ENCODE measurements around the gene SLC6A4.

Gene SLC6A4

DNA sequence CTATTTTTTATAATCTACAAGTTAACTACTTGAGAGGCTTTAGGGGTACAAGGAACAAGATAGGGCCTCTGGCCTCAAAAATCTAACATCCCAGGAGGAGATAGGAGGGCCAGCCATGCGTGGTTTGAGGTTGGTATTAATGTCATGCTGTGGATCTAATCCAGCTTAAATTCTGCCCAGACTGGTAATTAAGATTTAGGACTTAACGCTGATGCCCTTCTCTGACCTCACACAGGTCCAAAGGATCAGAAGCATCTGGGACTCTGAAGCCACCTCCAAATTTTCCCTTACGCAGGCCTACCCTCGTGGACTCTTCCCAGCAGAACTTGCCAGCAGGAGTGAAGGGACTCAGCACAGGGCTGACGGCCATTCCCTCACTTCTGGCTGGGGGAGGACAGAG is 15.1 kb downstream of the SLC6A4 start:
- H3K79me2 ChIP-seq (ENCODE audit: control insufficient read depth, insufficient read depth, low read length, unreplicated experiment): no peaks in the 10 kb centered on the region
- no peaks in the 10 kb centered on the region for H3K4me1 ChIP-seq (ENCODE audit: control insufficient read depth, insufficient read depth, low read length, unreplicated experiment)
- no peak overlapping the region for H2AFZ ChIP-seq (ENCODE audit: low read length, unreplicated experiment)
- peaks cover 9% of the 10 kb centered on the region; the same call in 1 of the 2 replicates for H3K27me3 ChIP-seq (ENCODE audit: insufficient read depth, low read length)
- no peak overlapping the region for H3K4me3 ChIP-seq (ENCODE audit: low read depth, low read length)
- no peaks in the 10 kb centered on the region for H3K36me3 ChIP-seq (ENCODE audit: insufficient read depth, low read length)
- no peak overlapping the region for H3K27ac ChIP-seq (ENCODE audit: low read depth, low read length)

DNA sequence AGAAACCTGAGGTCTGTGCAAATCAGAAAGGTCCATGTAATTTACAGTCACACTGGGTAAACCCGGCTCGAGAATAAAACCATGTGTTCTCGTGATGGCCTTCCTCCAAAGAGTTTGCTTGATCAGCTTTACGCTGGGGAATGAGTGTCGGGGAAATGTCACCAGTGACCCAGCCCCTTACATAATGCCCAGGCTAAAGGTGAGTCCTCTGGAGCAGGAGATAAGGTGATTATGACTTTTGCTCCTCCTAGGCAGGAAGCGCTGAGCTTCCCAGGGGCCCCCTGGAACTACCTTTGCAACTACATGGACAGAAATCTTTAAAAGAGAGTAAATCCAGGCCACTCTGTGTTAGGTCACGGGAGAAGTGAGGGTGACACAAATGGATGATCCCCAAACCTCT is 15.7 kb downstream of the SLC6A4 start:
- Histone ChIP-seq H3K79me2 (ENCODE audit: control insufficient read depth, insufficient read depth, low read length, unreplicated experiment) (no peaks in the 10 kb centered on the region), H2AFZ (ENCODE audit: low read length, unreplicated experiment) (no peak overlapping the region), H3K27me3 (ENCODE audit: insufficient read depth, low read length) (peaks cover 7% of the 10 kb centered on the region; the same call in 1 of the 2 replicates), H3K4me3 (ENCODE audit: low read depth, low read length) (no peak overlapping the region), H3K36me3 (ENCODE audit: insufficient read depth, low read length) (no peaks in the 10 kb centered on the region), H3K27ac (ENCODE audit: low read depth, low read length) (no peak overlapping the region), H3K4me1 (ENCODE audit: control insufficient read depth, insufficient read depth, low read length, unreplicated experiment) (no peaks in the 10 kb centered on the region)

DNA sequence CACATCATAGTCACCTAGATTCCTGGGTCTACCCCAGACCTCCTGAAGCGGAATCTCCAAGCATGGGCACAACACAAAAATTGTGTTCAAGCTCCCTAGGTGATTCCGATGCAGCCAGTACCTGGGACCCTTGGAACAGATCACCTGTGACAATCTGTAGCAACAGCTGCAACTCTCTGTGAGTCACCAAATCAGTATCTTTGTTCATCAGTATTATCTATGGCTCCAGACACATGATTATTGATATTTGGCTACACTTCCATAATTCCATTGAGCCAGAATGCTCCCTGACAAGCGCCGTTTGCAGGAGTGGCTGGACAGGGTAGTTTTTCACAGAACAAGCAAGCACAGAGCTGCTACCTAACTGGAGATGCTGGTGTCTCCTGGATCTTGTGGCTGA is 16.2 kb downstream of the SLC6A4 start:
- Histone ChIP-seq H3K4me3 (ENCODE audit: low read depth, low read length) (no peak overlapping the region), H3K36me3 (ENCODE audit: insufficient read depth, low read length) (no peaks in the 10 kb centered on the region), H3K27ac (ENCODE audit: low read depth, low read length) (no peak overlapping the region), H3K27me3 (ENCODE audit: insufficient read depth, low read length) (peaks cover 7% of the 10 kb centered on the region; the same call in 1 of the 2 replicates), H2AFZ (ENCODE audit: low read length, unreplicated experiment) (no peak overlapping the region), H3K79me2 (ENCODE audit: control insufficient read depth, insufficient read depth, low read length, unreplicated experiment) (no peaks in the 10 kb centered on the region), H3K4me1 (ENCODE audit: control insufficient read depth, insufficient read depth, low read length, unreplicated experiment) (no peaks in the 10 kb centered on the region)

DNA sequence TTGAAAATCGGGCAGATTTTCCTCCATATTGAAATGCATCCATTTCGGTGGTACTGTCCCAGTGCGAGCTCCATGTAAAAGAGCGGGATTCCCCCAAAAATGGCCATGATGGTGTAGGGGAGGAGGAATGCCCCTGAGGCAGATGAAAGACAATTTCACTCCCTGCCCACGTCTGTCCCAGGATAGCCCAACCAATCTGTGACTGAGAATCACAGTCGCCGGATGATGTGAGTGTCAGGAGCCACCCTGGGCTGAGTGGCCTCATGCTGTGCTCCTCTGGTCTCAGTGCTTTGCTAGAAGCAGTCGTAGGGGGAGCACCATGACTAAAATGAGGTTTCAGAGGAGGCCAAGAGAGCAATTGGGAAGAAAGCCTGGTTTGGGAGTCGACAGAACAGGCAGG is 16.7 kb downstream of the SLC6A4 start:
- Histone ChIP-seq H3K79me2 (ENCODE audit: control insufficient read depth, insufficient read depth, low read length, unreplicated experiment) (no peaks in the 10 kb centered on the region), H3K4me3 (ENCODE audit: low read depth, low read length) (no peak overlapping the region), H3K27me3 (ENCODE audit: insufficient read depth, low read length) (peaks cover 7% of the 10 kb centered on the region; the same call in 1 of the 2 replicates), H3K36me3 (ENCODE audit: insufficient read depth, low read length) (no peaks in the 10 kb centered on the region), H3K27ac (ENCODE audit: low read depth, low read length) (no peak overlapping the region), H3K4me1 (ENCODE audit: control insufficient read depth, insufficient read depth, low read length, unreplicated experiment) (no peaks in the 10 kb centered on the region), H2AFZ (ENCODE audit: low read length, unreplicated experiment) (no peak overlapping the region)

DNA sequence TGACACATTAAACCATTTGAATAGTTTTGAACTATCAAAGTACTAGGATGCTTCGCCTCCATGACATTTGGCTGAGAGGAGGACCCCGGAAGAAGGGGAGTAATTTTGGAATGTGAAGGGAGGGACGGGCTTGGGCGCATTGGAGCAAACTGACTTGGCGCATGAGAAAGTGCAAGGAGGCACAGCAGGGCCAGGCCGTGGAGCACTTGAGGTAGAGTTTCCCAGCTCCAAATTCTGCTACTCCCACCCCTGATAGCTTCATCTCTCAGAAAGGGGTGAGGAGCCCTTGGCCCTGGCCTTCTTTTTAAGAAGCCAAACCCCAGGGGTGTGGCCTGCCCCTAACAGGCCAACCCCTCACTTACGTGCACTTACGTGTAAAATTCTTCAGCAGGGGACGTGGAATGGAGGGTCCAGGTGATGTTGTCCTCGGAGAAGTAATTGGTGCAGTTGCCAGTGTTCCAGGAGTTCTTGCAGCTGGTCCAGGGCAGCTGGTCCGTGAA is 17.7 kb downstream of the SLC6A4 start:
- Histone ChIP-seq H3K27me3 (ENCODE audit: insufficient read depth, low read length) (peaks cover 7% of the 10 kb centered on the region; the same call in 1 of the 2 replicates), H3K36me3 (ENCODE audit: insufficient read depth, low read length) (no peaks in the 10 kb centered on the region), H3K4me3 (ENCODE audit: low read depth, low read length) (no peak overlapping the region), H3K27ac (ENCODE audit: low read depth, low read length) (no peak overlapping the region), H2AFZ (ENCODE audit: low read length, unreplicated experiment) (no peak overlapping the region), H3K79me2 (ENCODE audit: control insufficient read depth, insufficient read depth, low read length, unreplicated experiment) (no peaks in the 10 kb centered on the region), H3K4me1 (ENCODE audit: control insufficient read depth, insufficient read depth, low read length, unreplicated experiment) (no peaks in the 10 kb centered on the region)

DNA sequence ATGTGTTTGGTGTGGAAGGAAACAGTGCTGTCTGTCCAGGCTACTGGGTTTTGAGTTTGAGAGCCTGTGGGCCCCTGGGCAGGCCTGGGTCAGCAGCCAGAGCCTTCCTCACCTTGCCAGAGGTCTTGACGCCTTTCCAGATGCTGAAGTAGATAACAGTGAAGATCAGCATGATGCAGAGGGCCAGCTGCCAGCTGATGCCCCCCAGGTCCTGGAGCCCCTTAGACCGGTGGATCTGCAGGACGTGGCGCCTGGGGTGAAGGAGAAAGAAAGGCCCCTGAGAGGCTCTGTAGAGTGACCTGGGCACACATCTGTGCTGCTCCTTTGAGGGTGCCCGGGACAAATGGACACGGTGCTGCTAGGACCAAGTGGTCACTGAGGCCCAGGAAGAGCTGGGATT is 18.4 kb downstream of the SLC6A4 start:
- Histone ChIP-seq H3K79me2 (ENCODE audit: control insufficient read depth, insufficient read depth, low read length, unreplicated experiment) (no peaks in the 10 kb centered on the region), H3K27me3 (ENCODE audit: insufficient read depth, low read length) (peaks cover 6% of the 10 kb centered on the region; the same call in 1 of the 2 replicates), H3K4me3 (ENCODE audit: low read depth, low read length) (no peak overlapping the region), H3K27ac (ENCODE audit: low read depth, low read length) (no peak overlapping the region), H3K36me3 (ENCODE audit: insufficient read depth, low read length) (no peaks in the 10 kb centered on the region), H3K4me1 (ENCODE audit: control insufficient read depth, insufficient read depth, low read length, unreplicated experiment) (no peaks in the 10 kb centered on the region), H2AFZ (ENCODE audit: low read length, unreplicated experiment) (no peak overlapping the region)

DNA sequence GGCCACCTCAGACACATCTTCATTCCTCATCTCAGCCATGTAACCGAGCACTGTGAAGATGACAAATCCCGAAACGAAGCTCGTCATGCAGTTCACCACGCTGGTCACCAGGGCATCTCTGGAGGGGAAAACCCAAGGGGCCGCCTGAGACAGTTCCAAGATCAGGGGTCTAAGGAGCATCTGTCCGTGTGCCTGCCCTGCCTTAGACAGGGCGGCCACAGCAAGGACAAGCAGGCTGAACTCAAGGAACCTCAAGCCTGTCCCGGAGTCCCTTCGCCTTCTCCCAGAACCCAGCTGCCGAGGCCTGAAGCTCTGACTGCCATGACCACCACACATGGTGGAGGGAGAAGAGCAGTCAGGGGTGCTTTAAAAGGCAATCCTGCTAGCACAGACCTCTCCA is 22.7 kb downstream of the SLC6A4 start:
- Histone ChIP-seq H3K79me2 (ENCODE audit: control insufficient read depth, insufficient read depth, low read length, unreplicated experiment) (no peaks in the 10 kb centered on the region), H3K27ac (ENCODE audit: low read depth, low read length) (no peak overlapping the region), H3K4me3 (ENCODE audit: low read depth, low read length) (no peak overlapping the region), H2AFZ (ENCODE audit: low read length, unreplicated experiment) (no peak overlapping the region), H3K36me3 (ENCODE audit: insufficient read depth, low read length) (no peaks in the 10 kb centered on the region), H3K27me3 (ENCODE audit: insufficient read depth, low read length) (no peaks in the 10 kb centered on the region), H3K4me1 (ENCODE audit: control insufficient read depth, insufficient read depth, low read length, unreplicated experiment) (no peaks in the 10 kb centered on the region)

DNA sequence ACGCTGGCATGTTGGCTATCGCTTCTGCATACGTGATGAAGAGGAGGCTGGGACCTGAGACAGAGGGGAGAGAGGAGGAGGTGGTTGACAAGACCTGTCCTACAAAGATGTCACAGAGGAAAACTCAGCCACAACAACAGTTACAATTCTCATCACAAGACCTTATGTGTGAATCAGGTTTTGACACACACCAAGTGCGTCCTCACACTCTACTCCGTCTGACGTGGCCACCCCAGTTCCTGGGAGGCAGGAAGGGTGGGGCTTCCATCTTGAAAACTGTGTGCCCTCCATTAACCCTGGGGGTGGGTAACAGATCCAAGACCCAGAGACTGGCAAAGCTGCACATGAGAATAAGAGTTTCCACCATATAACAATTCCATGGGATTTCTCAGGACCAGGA is 24.1 kb downstream of the SLC6A4 start:
- H3K27me3 ChIP-seq (ENCODE audit: insufficient read depth, low read length): no peaks in the 10 kb centered on the region

DNA sequence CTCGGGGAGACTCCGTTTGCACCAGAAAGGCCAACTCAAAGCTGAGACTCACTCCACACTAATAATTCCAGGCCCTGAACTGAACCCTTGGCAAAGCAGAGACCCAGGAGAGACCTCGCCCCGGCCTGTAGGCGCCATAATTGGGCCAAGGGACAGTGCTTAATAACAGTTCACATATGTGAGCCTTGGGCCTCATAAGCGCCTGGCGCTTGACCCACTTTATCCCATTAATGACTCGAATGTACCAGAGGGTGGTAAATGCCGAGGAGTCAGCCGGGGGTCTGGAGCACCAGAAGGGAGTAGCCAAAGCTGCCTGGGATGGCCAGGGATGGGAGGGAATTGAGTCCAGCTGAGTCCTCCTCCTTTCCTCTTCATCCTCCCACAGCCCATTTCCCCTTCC is 24.6 kb downstream of the SLC6A4 start:
- H3K36me3 ChIP-seq (ENCODE audit: insufficient read depth, low read length): no peaks in the 10 kb centered on the region
- H3K27ac ChIP-seq (ENCODE audit: low read depth, low read length): no peak overlapping the region
- no peak overlapping the region for H2AFZ ChIP-seq (ENCODE audit: low read length, unreplicated experiment)
- H3K27me3 ChIP-seq (ENCODE audit: insufficient read depth, low read length): no peaks in the 10 kb centered on the region
- no peaks in the 10 kb centered on the region for H3K79me2 ChIP-seq (ENCODE audit: control insufficient read depth, insufficient read depth, low read length, unreplicated experiment)
- no peaks in the 10 kb centered on the region for H3K4me1 ChIP-seq (ENCODE audit: control insufficient read depth, insufficient read depth, low read length, unreplicated experiment)
- no peak overlapping the region for H3K4me3 ChIP-seq (ENCODE audit: low read depth, low read length)

More for the DNA sequence above, 24.1 kb downstream of the SLC6A4 start:
- Histone ChIP-seq H2AFZ (ENCODE audit: low read length, unreplicated experiment) (no peak overlapping the region), H3K4me3 (ENCODE audit: low read depth, low read length) (no peak overlapping the region), H3K27ac (ENCODE audit: low read depth, low read length) (no peak overlapping the region), H3K36me3 (ENCODE audit: insufficient read depth, low read length) (no peaks in the 10 kb centered on the region), H3K4me1 (ENCODE audit: control insufficient read depth, insufficient read depth, low read length, unreplicated experiment) (no peaks in the 10 kb centered on the region), H3K79me2 (ENCODE audit: control insufficient read depth, insufficient read depth, low read length, unreplicated experiment) (no peaks in the 10 kb centered on the region)

DNA sequence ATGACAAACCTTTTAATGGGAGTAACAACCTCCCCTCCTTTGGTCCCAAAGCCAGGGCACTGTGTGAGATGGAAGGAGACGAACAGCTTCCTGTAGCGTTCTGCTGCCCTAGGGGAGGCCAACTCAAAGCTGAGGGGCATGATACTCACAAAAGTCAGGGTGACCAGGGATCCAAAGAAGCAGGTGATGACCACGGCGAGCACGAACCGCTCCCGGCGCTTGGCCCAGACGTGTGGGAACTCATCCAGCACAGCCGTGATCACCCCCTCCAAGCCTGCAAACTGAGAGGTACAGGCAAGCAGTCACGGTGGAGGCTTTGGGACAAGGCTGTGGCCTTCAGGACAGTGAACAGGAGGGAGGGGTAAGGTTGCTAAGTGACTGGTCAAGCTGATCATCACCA is 25.1 kb downstream of the SLC6A4 start:
- H3K27me3 ChIP-seq (ENCODE audit: insufficient read depth, low read length): no peaks in the 10 kb centered on the region

DNA sequence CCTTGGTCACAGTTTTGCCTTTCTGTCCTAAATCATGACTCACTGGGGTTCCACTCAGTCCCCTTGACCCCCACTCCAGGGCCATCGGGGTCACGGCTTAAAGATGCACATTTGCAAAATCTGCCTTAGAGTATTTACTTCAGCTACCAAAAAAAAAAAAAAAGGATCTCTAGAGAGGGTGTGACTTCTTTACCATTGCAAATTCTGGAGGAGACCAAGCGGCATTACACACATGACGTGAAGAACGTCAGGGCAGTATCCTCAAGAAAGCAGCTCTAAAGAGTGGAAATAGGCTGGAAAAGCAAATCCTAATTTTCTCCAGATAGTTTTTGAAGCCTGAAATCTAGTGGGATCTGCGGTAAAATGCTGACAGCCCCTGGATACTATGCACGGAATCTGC is 25.6 kb downstream of the SLC6A4 start:
- Histone ChIP-seq H3K27ac (ENCODE audit: low read depth, low read length) (no peak overlapping the region), H3K27me3 (ENCODE audit: insufficient read depth, low read length) (no peaks in the 10 kb centered on the region), H3K4me3 (ENCODE audit: low read depth, low read length) (no peak overlapping the region), H2AFZ (ENCODE audit: low read length, unreplicated experiment) (no peak overlapping the region), H3K36me3 (ENCODE audit: insufficient read depth, low read length) (no peaks in the 10 kb centered on the region), H3K79me2 (ENCODE audit: control insufficient read depth, insufficient read depth, low read length, unreplicated experiment) (no peaks in the 10 kb centered on the region), H3K4me1 (ENCODE audit: control insufficient read depth, insufficient read depth, low read length, unreplicated experiment) (no peaks in the 10 kb centered on the region)

More for the DNA sequence above, 25.1 kb downstream of the SLC6A4 start:
- H3K36me3 ChIP-seq (ENCODE audit: insufficient read depth, low read length): no peaks in the 10 kb centered on the region
- no peak overlapping the region for H2AFZ ChIP-seq (ENCODE audit: low read length, unreplicated experiment)
- no peaks in the 10 kb centered on the region for H3K4me1 ChIP-seq (ENCODE audit: control insufficient read depth, insufficient read depth, low read length, unreplicated experiment)
- no peak overlapping the region for H3K4me3 ChIP-seq (ENCODE audit: low read depth, low read length)
- H3K27ac ChIP-seq (ENCODE audit: low read depth, low read length): no peak overlapping the region
- H3K79me2 ChIP-seq (ENCODE audit: control insufficient read depth, insufficient read depth, low read length, unreplicated experiment): no peaks in the 10 kb centered on the region

Measured in ACC112 (cell line).